MCF 10A (cell line): Measurements from ENCODE around the gene GABRB1. TPM values are rescaled to one million over a fixed set of nuclear protein-coding genes. Genes with fewer than 3 reads are reported as not detected.

Source experiments
- BruUV-seq: library from RNA; stranded (reverse); fragments of 400-500 nt; replicated peaks from 2 replicates; lab custom pipeline; 2021; lab: Mats Ljungman, UMichigan
- CTCF ChIA-PET: fragments of 300-600 bp; sonication (Branson Sonifier 250); formaldehyde crosslinking; extraction: SDS; loops from one replicate; lab custom pipeline; 2021; ENCODE audit warnings: antibody characterized with exemption, inconsistent platforms; lab: Yijun Ruan, JAX
- POLR2A ChIA-PET: fragments of 300-600, 350-650 bp; sonication (Branson Sonifier 250); formaldehyde crosslinking; extraction: SDS; loops from one replicate; lab custom pipeline; 2020; ENCODE audit warnings: antibody characterized with exemption, inconsistent platforms; lab: Yijun Ruan, JAX
- DNase-seq: peaks from one replicate; pipeline ENCODE4 v3.0.0-alpha.2; 2018; ENCODE audit not compliant: unreplicated experiment
- H3K27ac Mint-ChIP-seq: one replicate; pipeline ENCODE4 v1.8.0; 2022; ENCODE audit warnings: mild to moderate bottlenecking, low read depth, mixed read lengths; ENCODE audit not compliant: unreplicated experiment
- H3K27me3 Mint-ChIP-seq: one replicate; pipeline ENCODE4 v1.8.0; 2022; ENCODE audit warnings: mixed read lengths; ENCODE audit not compliant: insufficient read depth, unreplicated experiment
- H3K36me3 Mint-ChIP-seq: one replicate; pipeline ENCODE4 v1.8.0; 2022; ENCODE audit warnings: mild to moderate bottlenecking, moderate library complexity, mixed read lengths; ENCODE audit not compliant: insufficient read depth, unreplicated experiment
- H3K4me1 Mint-ChIP-seq: one replicate; pipeline ENCODE4 v1.8.0; 2022; ENCODE audit warnings: mixed read lengths; ENCODE audit not compliant: insufficient read depth, unreplicated experiment
- H3K4me3 Mint-ChIP-seq: one replicate; pipeline ENCODE4 v1.8.0; 2022; ENCODE audit warnings: mild to moderate bottlenecking, moderate library complexity, mixed read lengths; ENCODE audit not compliant: unreplicated experiment
- H3K9me3 Mint-ChIP-seq: one replicate; pipeline ENCODE4 v1.8.0; 2022; ENCODE audit warnings: mixed read lengths; ENCODE audit not compliant: unreplicated experiment
- CTCF ChIP-seq: fragments of 200-600 bp; IDR thresholded peaks from one replicate; pipeline ENCODE4 v1.8.0; 2022; ENCODE audit warnings: antibody characterized with exemption, mild to moderate bottlenecking; ENCODE audit not compliant: unreplicated experiment
- intact Hi-C: fragments of 100-400 bp; cut with micrococcal nuclease; formaldehyde crosslinking; loops from 2 replicates; pipeline ENCODE4 v1.14.1; 2022
- total RNA-seq: library from RNA; stranded (reverse); gene quantifications from 2 replicates; pipeline ENCODE4 v1.2.3, GENCODE V29; 2022

GABRB1 gene
- total RNA-seq, 1 experiment from 2014 or later: not detected

GRCh38 chr4:47274901-47275300 is 243.5 kb downstream of the GABRB1 start:
- Mint-ChIP-seq H3K4me3 (no peak overlapping the region), H3K4me1 (no peaks in the 10 kb centered on the region), H3K27ac (no peak overlapping the region), H3K9me3 (peaks cover 6% of the 10 kb centered on the region), H3K36me3 (no peaks in the 10 kb centered on the region), H3K27me3 (peaks cover 88% of the 10 kb centered on the region)
- intact Hi-C loops: no loop called here
- ChIA-PET CTCF (no interaction called here), POLR2A (interaction anchor here (0.5 kb wide), 1 partner anchor 69 kb away, joined by 6 read pairs; no protein-coding TSS in a partner anchor)
- no peak for TF ChIP-seq CTCF
- no peak for DNase-seq
- no TSS peak for BruUV-seq

GRCh38 chr4:47275595-47275994 is 244.2 kb downstream of the GABRB1 start:
- no peak for DNase-seq
- peaks cover 90% of the 10 kb centered on the region for H3K27me3 Mint-ChIP-seq
- ChIA-PET CTCF (interaction anchor here (0.5 to 1.0 kb wide), 3 partner anchors 13 to 172 kb away, joined by 3 read pairs; no protein-coding TSS in a partner anchor), POLR2A (interaction anchor here (0.6 kb wide), 1 partner anchor 638 kb away, joined by 3 read pairs; no protein-coding TSS in a partner anchor)
- no TSS peak for BruUV-seq
- H3K9me3 Mint-ChIP-seq: peaks cover 6% of the 10 kb centered on the region
- no peak overlapping the region for H3K27ac Mint-ChIP-seq
- H3K4me1 Mint-ChIP-seq: no peaks in the 10 kb centered on the region
- no peak for TF ChIP-seq CTCF
- H3K4me3 Mint-ChIP-seq: no peak overlapping the region
- intact Hi-C loops: no loop called here
- no peaks in the 10 kb centered on the region for H3K36me3 Mint-ChIP-seq

GRCh38 chr4:47278631-47279030 is 247.3 kb downstream of the GABRB1 start:
- Mint-ChIP-seq H3K4me1 (no peaks in the 10 kb centered on the region), H3K9me3 (peaks cover 6% of the 10 kb centered on the region), H3K36me3 (no peaks in the 10 kb centered on the region), H3K27me3 (peaks cover 93% of the 10 kb centered on the region), H3K4me3 (no peak overlapping the region), H3K27ac (no peak overlapping the region)
- BruUV-seq: no TSS peak
- ChIA-PET CTCF (no interaction called here), POLR2A (no interaction called here)
- intact Hi-C loops: no loop called here
- DNase-seq: no peak
- no peak for TF ChIP-seq CTCF

GRCh38 chr4:47287735-47288134 is 256.4 kb downstream of the GABRB1 start:
- H3K4me1 Mint-ChIP-seq: no peaks in the 10 kb centered on the region
- no peaks in the 10 kb centered on the region for H3K36me3 Mint-ChIP-seq
- no TSS peak for BruUV-seq
- DNase-seq: peak; percentile 39
- intact Hi-C loops: no loop called here
- no peak for TF ChIP-seq CTCF
- ChIA-PET POLR2A (no interaction called here), CTCF (interaction anchor here (1.2 kb wide), 2 partner anchors 12 to 80 kb away, joined by 3 read pairs; no protein-coding TSS in a partner anchor)
- no peaks in the 10 kb centered on the region for H3K9me3 Mint-ChIP-seq
- H3K27me3 Mint-ChIP-seq: peaks cover 66% of the 10 kb centered on the region
- H3K27ac Mint-ChIP-seq: no peak overlapping the region
- H3K4me3 Mint-ChIP-seq: no peak overlapping the region
